NCI-H1694 treated with DMSO at 0.1 percent for 48 hours (cell line): Measurements from ENCODE around the gene STAT1.
A peak's percentile ranks its signal among the peaks of the same experiment; 100 is the strongest.

Experiments used
- DNase-seq: peaks from one replicate; lab custom pipeline; 2025; lab: John Stamatoyannopoulos, UW

STAT1 gene

GRCh38 chr2:191013932-191014652, at the start of gene STAT1:
Gene STAT1, minus strand, starts transcription at chr2:191014171. Its CDS starts 4,168 bp downstream, at chr2:191010003.
- peak; percentile 87 for DNase-seq

GRCh38 chr2:191063584-191063983, 49.6 kb upstream of the STAT1 start:
- no peak for DNase-seq

GRCh38 chr2:191061381-191061980, 47.5 kb upstream of the STAT1 start:
- DNase-seq, result no peak

GRCh38 chr2:191059308-191059707, 45.3 kb upstream of the STAT1 start:
- DNase-seq, result no peak

- DNase-seq, result no peak
Observed at GRCh38 chr2:191056228-191056627, 42.3 kb upstream of the STAT1 start.

- DNase-seq, result no peak
Observed at GRCh38 chr2:191053256-191053655, 39.3 kb upstream of the STAT1 start.

- DNase-seq, result peak; percentile 80
Observed at GRCh38 chr2:191051825-191052778, 38.1 kb upstream of the STAT1 start.

GRCh38 chr2:191051177-191051576, 37.2 kb upstream of the STAT1 start:
- no peak for DNase-seq

GRCh38 chr2:191050640-191050987, 36.6 kb upstream of the STAT1 start:
- DNase-seq, result no peak

- peak; percentile 68 for DNase-seq
Observed at GRCh38 chr2:191049728-191050639, 36.0 kb upstream of the STAT1 start.

- no peak for DNase-seq
Observed at GRCh38 chr2:191048073-191048472, 34.1 kb upstream of the STAT1 start.

GRCh38 chr2:191045141-191045540, 31.2 kb upstream of the STAT1 start:
- no peak for DNase-seq

- DNase-seq, result no peak
Observed at GRCh38 chr2:191043438-191043837, 29.5 kb upstream of the STAT1 start.

GRCh38 chr2:191041418-191042161, 27.6 kb upstream of the STAT1 start:
- no peak for DNase-seq

GRCh38 chr2:191039616-191040015, 25.6 kb upstream of the STAT1 start:
- DNase-seq, result no peak

GRCh38 chr2:191038741-191039140, 24.8 kb upstream of the STAT1 start:
- DNase-seq, result no peak

- no peak for DNase-seq
Observed at GRCh38 chr2:191038241-191038725, 24.3 kb upstream of the STAT1 start.

- DNase-seq, result no peak
Observed at GRCh38 chr2:191037351-191037750, 23.4 kb upstream of the STAT1 start.

- no peak for DNase-seq
Observed at GRCh38 chr2:191036363-191036762, 22.4 kb upstream of the STAT1 start.

- DNase-seq, result no peak
Observed at GRCh38 chr2:191032588-191033429, 18.8 kb upstream of the STAT1 start.
